ENCODE measurements around the gene SOX5.

DNA sequence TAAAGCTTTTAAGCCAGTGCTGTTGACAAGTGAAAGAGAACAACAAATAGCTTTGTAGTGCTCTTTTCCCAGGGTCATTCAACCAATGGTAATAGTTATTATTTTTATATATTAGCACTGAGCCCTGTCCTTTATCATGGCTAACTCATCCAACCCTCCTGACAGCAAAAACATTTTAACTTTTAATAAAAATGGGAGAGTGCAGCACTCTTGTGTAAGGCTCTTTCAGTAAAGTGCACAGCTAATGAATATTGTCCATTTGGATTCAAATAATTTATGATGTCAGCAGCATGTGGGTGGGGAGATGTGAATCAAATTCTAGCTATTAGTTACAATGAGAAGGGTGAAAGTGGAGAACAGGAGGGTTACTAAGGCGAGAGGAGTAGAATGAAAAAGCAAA is 185.7 kb downstream of the SOX5 start:
- TF ChIP-seq POLR2AphosphoS5 (IDR thresholded peaks at IDR 0.05; ENCODE audit: insufficient read depth in 1 of 2, low read depth in 1 of 2) (no peak), CTCF (IDR thresholded peaks at IDR 0.05) (no peak)

All from vagina (tissue), 2 donors.